KOPT-K1 (cell line): ENCODE data around the gene SPINK14.

Source experiments
- H3K27ac ChIP-seq: fragments of 200-600 bp; sonication (generic); 2 replicates; pipeline ENCODE4 v1.5.1; 2016; ENCODE audit warnings: antibody characterized with exemption, mild to moderate bottlenecking, low read depth, low read length; ENCODE audit not compliant: poor library complexity, severe bottlenecking
- H3K36me3 ChIP-seq: fragments of 200-600 bp; sonication (generic); 2 replicates; pipeline ENCODE4 v1.5.1; 2017; ENCODE audit warnings: antibody characterized with exemption, mild to moderate bottlenecking, low read length, moderate library complexity; ENCODE audit not compliant: insufficient read depth
- H3K9me3 ChIP-seq: fragments of 200-600 bp; sonication (generic); 2 replicates; pipeline ENCODE4 v1.5.1; 2017; ENCODE audit warnings: antibody characterized with exemption, low read length, mild to moderate bottlenecking; ENCODE audit not compliant: insufficient read depth, poor library complexity, severe bottlenecking

Gene SPINK14

DNA sequence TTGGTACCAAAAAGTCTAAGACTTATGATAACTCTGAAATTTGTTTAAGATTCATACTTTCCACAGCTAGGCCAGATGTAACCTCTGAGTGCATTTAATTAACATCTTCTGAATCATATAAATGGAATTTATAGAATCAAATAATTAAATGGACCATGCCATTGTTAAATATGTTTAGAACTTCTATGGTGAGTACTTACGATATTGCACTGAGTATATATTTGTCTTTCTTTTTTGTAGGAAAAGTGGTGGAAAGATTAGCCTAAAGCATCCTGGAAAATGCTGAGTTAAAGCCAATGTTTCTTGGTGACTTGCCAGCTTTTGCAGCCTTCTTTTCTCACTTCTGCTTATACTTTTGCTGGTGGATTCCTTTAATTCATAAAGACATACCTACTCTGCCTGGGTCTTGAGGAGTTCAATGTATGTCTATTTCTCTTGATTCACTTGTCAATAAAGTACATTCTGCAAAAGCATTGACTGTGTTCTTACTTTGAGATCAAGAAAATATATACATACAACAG lies 46.4 kb downstream of the SPINK14 start:
- no peaks in the 10 kb centered on the region for H3K9me3 ChIP-seq
- no peak overlapping the region for H3K27ac ChIP-seq

GRCh38 chr5:148221508-148221907 lies 53.2 kb downstream of the SPINK14 start:
- no peaks in the 10 kb centered on the region for H3K9me3 ChIP-seq
- H3K27ac ChIP-seq = no peak overlapping the region
- no peaks in the 10 kb centered on the region for H3K36me3 ChIP-seq

More for the DNA sequence above, 46.4 kb downstream of the SPINK14 start:
- no peaks in the 10 kb centered on the region for H3K36me3 ChIP-seq

- no peaks in the 10 kb centered on the region for H3K36me3 ChIP-seq
- no peak overlapping the region for H3K27ac ChIP-seq
- H3K9me3 ChIP-seq = no peaks in the 10 kb centered on the region
Measured at GRCh38 chr5:148224117-148224742, 55.9 kb downstream of the SPINK14 start.
